ENCODE measurements around the gene SSPN.

GRCh38 chr12:26233631-26234030 lies 38.3 kb downstream of the SSPN start:
- no peak for TF ChIP-seq EZH2phosphoT487 (IDR thresholded peaks at IDR 0.05; ENCODE audit: low read length)
- TF ChIP-seq CTCF (IDR thresholded peaks at IDR 0.05; ENCODE audit: low read length), result no peak
- TF ChIP-seq EZH2 (optimal IDR thresholded peaks at IDR 0.05; ENCODE audit: low read depth, low read length), result no peak
